ENCODE results near the gene ECE1.

GRCh38 chr1:21291184-21291583, 921 bp upstream of the ECE1 start:
- TF ChIP-seq POLR2A (IDR thresholded peaks at IDR 0.05) (no peak), CTCF (IDR thresholded peaks at IDR 0.05) (no peak)
